Measurements from ENCODE around the gene USP12. TPM values are rescaled to one million over a fixed set of nuclear protein-coding genes. Genes with fewer than 3 reads are reported as not detected.
A peak's percentile ranks its signal among the peaks of the same experiment; 100 is the strongest.

The USP12 gene
- total RNA-seq, 2 experiments from 2014 or later, result 9.9 to 27.6 TPM

DNA sequence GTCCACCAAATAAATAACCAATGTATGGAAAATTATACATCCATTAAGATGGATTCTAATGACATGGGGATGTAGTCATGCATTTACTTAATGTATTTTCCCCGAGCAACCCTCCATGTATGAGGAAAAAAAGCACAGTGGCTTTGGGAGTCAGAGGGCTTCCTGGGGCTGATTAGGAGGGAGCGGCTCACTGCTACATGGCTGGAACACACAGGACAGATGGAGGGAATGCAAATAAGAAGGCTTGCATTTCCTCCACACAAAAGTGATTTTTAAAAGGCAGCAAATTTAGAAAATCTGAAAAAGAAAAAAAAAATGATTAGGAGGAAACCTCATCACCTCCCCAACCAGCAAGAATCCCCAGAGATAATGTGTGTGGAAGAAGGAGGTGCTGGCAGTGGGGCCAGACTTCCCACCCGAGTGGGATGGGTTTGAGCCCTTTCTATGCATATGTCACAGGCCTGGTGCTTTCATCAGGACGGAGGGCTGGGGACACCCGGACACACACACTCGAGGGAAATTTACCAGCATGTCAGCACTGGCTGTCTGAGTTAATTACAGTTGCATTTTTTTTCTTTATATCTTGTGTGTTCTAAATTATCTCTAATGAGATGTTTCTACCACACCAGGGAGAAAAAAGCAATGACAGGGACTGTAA is 118.9 kb downstream of the USP12 start:
- intact Hi-C loops (cut with micrococcal nuclease; ENCODE audit: unreplicated experiment), result no loop called here
- ChIA-PET POLR2A (interaction anchor here (0.6 kb wide), 1 partner anchor 12 kb away, joined by 5 read pairs; no protein-coding TSS in a partner anchor), CTCF (ENCODE audit: unreplicated experiment) (no interaction called here)
- no peak overlapping the region for H2AFZ ChIP-seq (ENCODE audit: low read length)
- H3K27ac ChIP-seq (ENCODE audit: low read depth, low read length, poor library complexity, severe bottlenecking), result no peak overlapping the region
- H3K4me1 ChIP-seq (ENCODE audit: insufficient read depth, low read length, poor library complexity, severe bottlenecking), result no peaks in the 10 kb centered on the region
- H3K36me3 ChIP-seq (ENCODE audit: insufficient read depth, low read length), result no peaks in the 10 kb centered on the region
- no peak overlapping the region for H3K4me2 ChIP-seq (ENCODE audit: low read length)
- H3K9me3 ChIP-seq (ENCODE audit: low read length), result no peaks in the 10 kb centered on the region
- no TSS peak for BruUV-seq (replicated peaks)
- H3K9me2 ChIP-seq (ENCODE audit: insufficient read depth, low read length), result no peaks in the 10 kb centered on the region
- no peak for DNase-seq (ENCODE audit: low spot score)
- TF ChIP-seq CTCF (conservative IDR thresholded peaks at IDR 0.05; ENCODE audit: low read length) (no peak), EZH2phosphoT487 (IDR thresholded peaks at IDR 0.05; ENCODE audit: borderline replicate concordance, low read depth, low read length) (no peak)
- H3K79me2 ChIP-seq (ENCODE audit: insufficient read depth, low read depth, low read length), result no peaks in the 10 kb centered on the region
- no peak overlapping the region for H3K4me3 ChIP-seq (ENCODE audit: low read depth, low read length, poor library complexity, severe bottlenecking)
- H4K20me1 ChIP-seq (ENCODE audit: insufficient read depth, low read length), result no peaks in the 10 kb centered on the region

- no peak for DNase-seq (ENCODE audit: low spot score)
- no peak overlapping the region for H3K27ac ChIP-seq (ENCODE audit: low read depth, low read length, poor library complexity, severe bottlenecking)
- H4K20me1 ChIP-seq (ENCODE audit: insufficient read depth, low read length), result no peaks in the 10 kb centered on the region
- no peaks in the 10 kb centered on the region for H3K9me2 ChIP-seq (ENCODE audit: insufficient read depth, low read length)
- H3K79me2 ChIP-seq (ENCODE audit: insufficient read depth, low read depth, low read length), result no peaks in the 10 kb centered on the region
- TF ChIP-seq CTCF (conservative IDR thresholded peaks at IDR 0.05; ENCODE audit: low read length) (no peak), EZH2phosphoT487 (IDR thresholded peaks at IDR 0.05; ENCODE audit: borderline replicate concordance, low read depth, low read length) (no peak)
- H3K4me2 ChIP-seq (ENCODE audit: low read length), result no peak overlapping the region
- H3K4me1 ChIP-seq (ENCODE audit: insufficient read depth, low read length, poor library complexity, severe bottlenecking), result peaks cover 8% of the 10 kb centered on the region
- intact Hi-C loops (cut with micrococcal nuclease; ENCODE audit: unreplicated experiment), result no loop called here
- no peaks in the 10 kb centered on the region for H3K9me3 ChIP-seq (ENCODE audit: low read length)
- BruUV-seq (replicated peaks), result no TSS peak
- CTCF ChIA-PET (ENCODE audit: unreplicated experiment), result no interaction called here
- H3K36me3 ChIP-seq (ENCODE audit: insufficient read depth, low read length), result no peaks in the 10 kb centered on the region
- H3K4me3 ChIP-seq (ENCODE audit: low read depth, low read length, poor library complexity, severe bottlenecking), result no peak overlapping the region
- POLR2A ChIA-PET, result no interaction called here
- no peak overlapping the region for H2AFZ ChIP-seq (ENCODE audit: low read length)
Observed at GRCh38 chr13:27047081-27047480, 124.5 kb downstream of the USP12 start.

- intact Hi-C loops (cut with micrococcal nuclease; ENCODE audit: unreplicated experiment), result no loop called here
- Histone ChIP-seq H3K9me2 (ENCODE audit: insufficient read depth, low read length) (no peaks in the 10 kb centered on the region), H3K9me3 (ENCODE audit: low read length) (no peaks in the 10 kb centered on the region), H3K27ac (ENCODE audit: low read depth, low read length, poor library complexity, severe bottlenecking) (no peak overlapping the region), H3K79me2 (ENCODE audit: insufficient read depth, low read depth, low read length) (no peaks in the 10 kb centered on the region), H3K4me3 (ENCODE audit: low read depth, low read length, poor library complexity, severe bottlenecking) (no peak overlapping the region), H3K4me1 (ENCODE audit: insufficient read depth, low read length, poor library complexity, severe bottlenecking) (peaks cover 8% of the 10 kb centered on the region), H4K20me1 (ENCODE audit: insufficient read depth, low read length) (no peaks in the 10 kb centered on the region), H3K4me2 (ENCODE audit: low read length) (peak overlapping the region; percentile 13; the same call in 1 of the 2 replicates), H3K36me3 (ENCODE audit: insufficient read depth, low read length) (no peaks in the 10 kb centered on the region), H2AFZ (ENCODE audit: low read length) (no peak overlapping the region)
- no TSS peak for BruUV-seq (replicated peaks)
- no peak for TF ChIP-seq EZH2phosphoT487 (IDR thresholded peaks at IDR 0.05; ENCODE audit: borderline replicate concordance, low read depth, low read length)
- TF ChIP-seq CTCF (conservative IDR thresholded peaks at IDR 0.05; ENCODE audit: low read length), result no peak
- ChIA-PET POLR2A (interaction anchor here (0.6 kb wide), 1 partner anchor 69 kb away, joined by 3 read pairs; no protein-coding TSS in a partner anchor), CTCF (ENCODE audit: unreplicated experiment) (no interaction called here)
- DNase-seq (ENCODE audit: low spot score), result peak; percentile 37
Observed at GRCh38 chr13:27044837-27045570, 126.6 kb downstream of the USP12 start.
